DMS79 (cell line): ENCODE results near the gene SMARCB1.

Experiments
- DNase-seq: peaks from one replicate; lab custom pipeline; 2025; lab: John Stamatoyannopoulos, UW

SMARCB1 gene

DNA sequence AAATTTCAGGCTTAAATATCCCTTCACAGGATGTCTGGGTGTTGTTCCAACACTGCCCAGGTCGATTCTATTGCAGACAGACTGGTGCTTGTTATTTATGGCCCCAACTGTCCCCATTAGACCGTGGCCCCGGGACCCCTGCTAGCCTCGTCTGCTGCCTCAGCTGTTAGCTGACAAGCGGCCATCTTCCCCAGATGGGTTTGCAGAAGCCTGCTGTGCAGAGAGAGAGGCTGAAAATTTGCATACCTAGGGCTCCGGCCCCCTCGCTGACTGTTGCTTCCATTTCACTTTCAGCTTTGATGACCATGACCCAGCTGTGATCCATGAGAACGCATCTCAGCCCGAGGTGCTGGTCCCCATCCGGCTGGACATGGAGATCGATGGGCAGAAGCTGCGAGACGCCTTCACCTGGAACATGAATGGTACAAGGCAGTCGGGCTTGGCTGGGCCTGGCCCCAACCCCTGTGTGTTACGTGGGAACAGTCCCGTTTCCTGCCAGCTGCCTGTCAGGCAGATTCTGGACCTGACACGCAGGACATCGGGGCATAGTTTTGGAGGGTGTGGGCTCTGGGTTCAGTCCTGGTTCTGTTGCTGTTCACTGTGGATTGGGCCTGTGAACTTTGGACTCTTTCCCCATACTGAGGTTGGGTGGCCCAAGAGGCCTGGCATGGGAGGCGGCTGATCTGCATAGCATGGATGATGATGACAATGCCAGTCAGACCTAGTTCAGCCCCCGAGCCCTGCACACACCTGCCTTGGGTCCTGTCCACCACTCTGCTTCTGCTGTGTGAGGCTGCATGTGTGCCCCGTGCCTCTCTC is 16.4 kb downstream of the SMARCB1 start:
- no peak for DNase-seq

DNA sequence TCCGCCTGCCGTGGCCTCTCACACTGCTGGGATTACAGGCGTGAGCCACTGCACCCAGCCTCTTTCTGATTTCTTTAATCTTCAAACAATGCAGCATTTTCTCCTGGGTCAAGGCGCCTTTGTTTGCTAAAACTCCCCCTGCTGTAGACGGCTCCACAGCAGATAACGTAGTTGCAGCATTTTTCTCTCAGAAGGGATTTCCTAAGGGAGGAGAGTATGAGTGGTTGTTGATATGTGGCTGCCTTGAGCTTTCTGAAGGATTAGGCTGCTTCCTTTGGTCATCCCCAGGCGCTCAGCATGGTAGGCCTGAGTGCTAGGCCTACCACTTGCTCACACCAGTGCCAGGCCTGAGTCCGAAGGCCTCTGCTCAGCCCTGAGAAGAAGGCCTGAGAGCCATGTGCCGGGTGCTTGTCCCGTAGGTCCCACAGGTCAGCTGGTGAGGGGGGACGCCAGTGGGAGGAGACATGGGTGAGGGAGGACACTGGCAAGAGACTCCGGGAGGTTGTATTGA is 18.1 kb downstream of the SMARCB1 start:
- DNase-seq: no peak

DNA sequence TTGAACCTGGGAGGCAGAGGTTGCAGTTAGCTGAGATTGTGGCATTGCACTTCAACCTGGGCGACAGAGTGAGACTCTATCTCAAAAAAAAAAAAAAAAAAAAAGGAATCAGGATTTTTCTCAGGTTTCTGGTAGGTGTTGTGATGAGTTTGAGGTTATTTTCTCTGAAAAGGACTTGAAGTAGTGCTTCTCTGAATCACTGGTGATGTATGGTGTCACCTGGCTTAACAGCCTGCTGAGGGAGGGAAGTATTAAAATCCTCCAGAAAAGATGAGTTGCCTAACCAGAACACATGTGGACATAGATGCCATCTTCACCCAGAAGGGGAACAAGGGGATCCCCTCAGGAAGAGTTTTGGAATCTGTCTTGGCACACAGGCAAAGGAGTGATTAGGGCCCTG is 20.1 kb downstream of the SMARCB1 start:
- DNase-seq: no peak

DNA sequence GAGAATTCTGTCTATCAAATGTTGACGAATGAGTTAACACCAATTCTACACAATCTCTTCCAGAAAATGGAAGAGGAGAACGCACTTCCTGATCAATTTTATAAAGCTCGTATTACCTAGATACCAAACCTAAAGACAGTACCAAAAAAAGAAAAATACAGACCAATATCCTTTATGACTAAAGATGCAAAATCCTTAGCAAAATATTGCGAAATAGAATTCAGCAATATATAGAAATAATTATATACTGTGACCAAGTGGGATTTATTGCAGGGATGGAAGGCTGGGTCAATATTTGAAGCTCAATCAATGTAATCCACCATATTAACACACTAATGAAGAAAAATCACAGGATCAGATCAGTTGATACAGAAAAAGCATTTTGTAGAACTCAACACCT is 25.6 kb downstream of the SMARCB1 start:
- DNase-seq: no peak

DNA sequence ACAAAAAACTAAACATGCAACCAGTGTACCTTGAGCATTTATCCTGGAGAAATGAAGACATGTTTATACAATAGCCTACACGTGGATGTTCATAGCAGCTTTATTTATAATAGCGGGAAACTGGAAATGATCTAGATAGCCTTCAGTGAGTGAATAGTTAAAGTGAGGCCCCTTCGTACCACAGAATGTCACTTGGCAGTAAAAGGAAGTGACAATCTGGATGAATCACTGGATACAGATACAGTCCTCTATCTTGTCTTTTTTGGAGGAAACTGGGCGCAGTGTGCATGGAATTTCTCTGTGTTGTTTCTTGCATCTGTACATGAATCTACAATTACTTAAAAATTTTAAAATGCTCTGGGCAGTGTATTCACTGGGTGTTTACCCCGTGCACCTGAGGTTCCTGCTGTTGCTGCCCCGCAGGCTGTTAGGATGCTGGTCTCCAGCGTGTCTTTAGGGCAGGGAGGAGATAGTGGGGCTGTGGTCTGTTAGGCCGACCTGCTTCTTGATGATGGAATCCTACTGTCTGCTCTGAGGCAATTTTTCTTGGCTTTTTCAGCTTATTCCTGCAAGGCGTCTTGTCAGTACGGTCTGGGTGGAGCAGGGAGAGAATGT is 28.9 kb downstream of the SMARCB1 start:
- DNase-seq: no peak

DNA sequence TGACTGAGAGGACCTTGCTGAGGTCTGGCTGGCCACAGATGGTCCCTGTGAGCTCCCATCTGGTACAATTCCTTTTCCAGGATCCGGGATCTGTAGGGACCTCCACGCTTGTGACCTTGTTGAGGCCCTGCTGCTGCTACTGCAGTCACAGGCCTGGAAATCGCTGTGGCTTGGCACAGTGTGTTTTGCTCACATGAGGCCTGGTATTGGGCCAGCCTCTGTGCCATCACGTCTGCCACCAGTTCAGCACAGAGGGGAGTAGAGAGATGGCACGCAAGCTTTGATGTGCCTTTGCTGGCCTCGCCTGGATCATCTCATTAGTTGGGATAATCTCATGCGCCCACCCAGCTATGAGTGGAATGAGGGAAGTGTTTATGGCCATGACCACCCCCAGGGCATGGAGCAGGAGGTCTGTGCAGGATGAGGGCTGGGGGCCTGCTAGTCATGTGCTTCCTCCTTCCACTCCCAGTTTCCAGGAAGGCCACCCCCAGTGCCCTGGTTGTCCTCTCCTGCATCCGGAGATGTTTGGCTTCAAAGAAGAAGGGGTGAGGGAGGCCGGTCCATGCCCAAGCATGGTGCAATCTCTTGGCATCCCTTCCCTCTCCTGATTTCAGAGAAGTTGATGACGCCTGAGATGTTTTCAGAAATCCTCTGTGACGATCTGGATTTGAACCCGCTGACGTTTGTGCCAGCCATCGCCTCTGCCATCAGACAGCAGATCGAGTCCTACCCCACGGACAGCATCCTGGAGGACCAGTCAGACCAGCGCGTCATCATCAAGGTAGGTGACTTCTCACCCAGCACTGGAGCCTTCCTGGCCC is 29.6 kb downstream of the SMARCB1 start:
- no peak for DNase-seq

DNA sequence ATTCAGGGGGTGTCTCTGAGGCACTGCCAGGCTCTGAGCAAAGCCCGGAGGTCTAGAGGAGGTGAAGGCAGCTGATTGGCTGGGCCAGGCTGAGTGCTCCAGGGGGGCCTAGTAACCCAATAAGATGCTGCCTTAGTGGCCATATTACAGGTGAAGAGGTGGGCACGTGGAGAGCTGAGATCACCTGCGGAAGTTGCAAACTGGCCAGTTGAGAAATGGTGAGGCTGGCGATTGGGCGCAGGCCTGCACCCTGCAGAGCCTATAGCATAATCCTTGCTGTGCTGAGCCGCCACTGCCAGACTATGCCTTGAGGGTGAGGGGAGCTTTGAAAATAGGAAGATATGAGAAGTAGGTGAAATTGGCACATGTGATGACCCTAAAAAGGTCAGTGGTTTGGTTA is 30.4 kb downstream of the SMARCB1 start:
- DNase-seq: no peak

DNA sequence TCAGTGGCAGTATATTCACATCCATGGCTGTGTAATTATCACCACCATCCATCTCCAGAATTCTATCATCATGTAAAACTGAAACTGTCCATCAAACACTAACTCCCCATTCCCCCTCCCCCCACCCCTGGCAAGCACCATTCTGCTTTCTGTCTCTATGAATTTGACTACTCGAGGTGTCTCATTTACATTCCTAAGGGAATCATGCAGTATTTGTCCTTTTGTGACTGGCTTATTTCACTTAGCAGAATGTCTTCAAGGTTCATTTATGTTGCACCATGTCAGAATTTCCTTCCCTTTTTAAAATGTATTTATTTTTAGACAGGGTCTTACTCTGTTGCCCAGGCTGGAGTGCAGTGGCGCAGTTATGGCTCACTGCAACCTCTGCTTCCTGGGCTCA is 31.8 kb downstream of the SMARCB1 start:
- DNase-seq: no peak

DNA sequence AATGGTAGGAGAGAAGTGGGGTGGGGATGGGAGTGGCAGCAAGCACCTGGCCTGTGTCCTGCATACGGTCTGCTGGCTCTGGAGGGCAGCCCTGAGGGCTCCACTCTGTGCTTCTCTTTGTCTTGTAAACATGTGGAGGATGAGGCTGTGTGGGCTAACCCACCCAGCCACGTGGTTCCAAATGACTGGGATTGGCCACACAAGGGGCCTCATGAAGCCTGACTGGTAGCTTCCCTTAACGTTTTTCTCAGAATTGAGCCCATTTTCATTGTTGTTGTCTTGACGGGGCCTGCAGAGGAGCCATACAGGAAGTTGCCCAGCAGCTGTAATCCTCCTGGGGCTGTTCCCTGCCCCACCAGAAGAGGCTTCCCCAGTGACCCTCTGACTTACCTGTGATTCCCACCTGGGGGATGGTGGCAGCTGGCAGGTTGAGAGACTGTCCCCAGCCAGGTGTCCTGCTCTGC is 34.0 kb downstream of the SMARCB1 start:
- peak; percentile 20 for DNase-seq

DNA sequence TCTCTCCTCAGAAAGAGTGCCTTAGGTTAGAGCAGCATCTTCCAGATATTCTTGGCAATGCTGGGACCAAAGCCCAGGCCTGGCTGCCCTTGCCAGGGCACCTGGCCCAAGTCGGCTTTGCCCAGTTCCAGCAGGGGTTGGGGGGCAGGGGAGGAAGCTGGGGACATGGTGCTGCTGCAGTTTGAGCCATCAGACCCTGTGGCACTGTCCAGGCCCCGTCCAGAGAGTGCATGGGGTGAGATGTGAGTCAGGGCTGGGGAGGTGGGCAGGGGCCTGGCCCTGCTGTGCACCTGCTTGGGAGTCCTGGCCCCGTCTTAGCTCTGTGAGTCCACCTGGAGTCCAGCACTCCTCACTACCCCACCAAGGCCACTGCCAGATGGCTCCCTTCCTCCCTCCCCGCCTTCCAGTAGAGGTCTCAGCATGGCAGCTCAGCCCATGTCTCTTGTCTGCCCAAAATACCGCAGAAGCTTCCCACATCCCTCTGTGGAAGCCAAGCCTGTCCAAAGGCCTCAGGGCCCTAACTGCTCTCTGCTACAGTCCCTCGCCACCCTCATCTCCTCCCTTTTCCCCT is 35.4 kb downstream of the SMARCB1 start:
- DNase-seq: no peak

DNA sequence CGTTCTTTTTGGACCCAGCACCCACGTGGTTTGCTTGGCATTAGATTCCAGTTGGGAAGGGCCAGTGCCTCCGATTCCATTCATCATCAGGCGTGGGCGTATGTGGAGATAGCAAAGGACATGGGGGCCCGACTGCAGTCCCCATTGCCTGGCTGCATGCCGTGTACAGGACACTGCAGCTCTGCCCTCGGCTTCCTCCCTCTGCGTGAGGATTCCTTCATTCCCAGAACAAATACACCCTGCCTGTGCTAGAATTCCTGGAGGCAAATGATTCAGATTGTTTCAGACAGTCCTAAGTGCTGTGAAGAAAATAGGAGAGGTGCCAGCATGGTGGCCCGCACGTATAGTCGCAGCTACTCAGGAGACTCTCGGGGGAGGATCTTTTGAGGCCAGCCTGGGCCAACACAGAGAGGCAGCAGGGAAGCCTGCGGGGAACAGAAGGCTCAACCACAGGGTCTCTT is 36.6 kb downstream of the SMARCB1 start:
- DNase-seq: no peak

DNA sequence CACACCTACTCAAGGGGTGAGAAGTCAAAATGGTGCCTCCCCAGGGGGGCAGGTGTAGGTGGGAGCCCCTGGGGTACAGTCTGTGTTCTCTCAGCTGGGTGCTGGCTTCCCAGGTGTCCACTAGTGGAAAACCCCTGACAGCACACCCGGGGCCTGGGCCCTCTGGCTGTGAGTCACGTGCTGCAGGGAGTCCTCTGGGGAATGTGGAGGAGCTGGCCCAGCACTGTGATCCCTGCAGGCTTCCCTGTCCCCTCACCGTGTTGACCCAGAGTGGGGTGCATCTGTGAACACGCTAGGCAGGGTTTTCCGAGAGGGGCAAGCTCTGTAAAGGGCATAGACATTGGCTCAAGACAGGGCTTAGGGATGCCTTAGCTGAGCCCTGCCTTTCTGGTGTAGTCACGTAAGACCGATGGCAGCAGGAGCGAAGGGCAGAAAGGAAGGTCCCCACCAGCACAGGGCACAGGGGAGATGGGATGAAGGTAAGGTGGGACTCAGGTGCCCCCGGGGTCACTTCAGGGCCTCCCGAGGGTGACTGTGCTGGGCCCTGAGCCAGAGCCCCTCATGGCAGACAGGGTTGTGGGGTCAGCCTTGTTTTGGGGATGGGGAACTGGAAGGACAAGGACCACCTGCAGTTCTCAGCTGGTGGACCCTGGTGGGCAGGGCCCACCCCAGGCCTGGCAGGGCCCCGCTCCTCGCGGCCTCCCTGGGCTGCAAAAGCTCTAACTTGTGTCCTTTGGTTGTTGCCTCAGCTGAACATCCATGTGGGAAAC is 37.9 kb downstream of the SMARCB1 start:
- DNase-seq: no peak

DNA sequence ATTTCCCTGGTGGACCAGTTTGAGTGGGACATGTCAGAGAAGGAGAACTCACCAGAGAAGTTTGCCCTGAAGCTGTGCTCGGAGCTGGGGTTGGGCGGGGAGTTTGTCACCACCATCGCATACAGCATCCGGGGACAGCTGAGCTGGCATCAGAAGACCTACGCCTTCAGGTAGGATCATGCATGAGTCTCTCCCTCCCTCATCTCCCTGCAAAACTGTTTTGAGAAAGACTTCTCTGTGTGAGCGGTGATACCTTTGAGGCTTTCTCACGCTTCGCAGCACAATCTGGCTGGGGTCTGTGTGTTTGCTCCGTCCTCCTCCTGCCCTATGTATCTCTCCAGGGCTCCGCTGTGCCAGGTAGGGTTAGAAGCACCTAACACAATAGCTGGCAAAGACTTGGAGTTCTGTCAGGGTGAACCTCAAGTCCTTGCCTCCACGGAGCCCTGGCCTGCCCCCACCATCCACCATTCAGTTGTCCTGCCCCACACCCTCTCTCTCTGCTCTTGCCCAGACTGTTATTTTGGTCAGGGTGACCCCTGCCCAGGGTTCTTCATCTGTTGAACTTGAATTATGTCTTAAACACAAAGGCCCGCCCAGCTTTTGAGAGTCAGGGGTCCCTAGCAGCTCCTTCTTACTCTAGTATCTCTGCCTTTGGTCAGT is 38.6 kb downstream of the SMARCB1 start:
- no peak for DNase-seq

DNA sequence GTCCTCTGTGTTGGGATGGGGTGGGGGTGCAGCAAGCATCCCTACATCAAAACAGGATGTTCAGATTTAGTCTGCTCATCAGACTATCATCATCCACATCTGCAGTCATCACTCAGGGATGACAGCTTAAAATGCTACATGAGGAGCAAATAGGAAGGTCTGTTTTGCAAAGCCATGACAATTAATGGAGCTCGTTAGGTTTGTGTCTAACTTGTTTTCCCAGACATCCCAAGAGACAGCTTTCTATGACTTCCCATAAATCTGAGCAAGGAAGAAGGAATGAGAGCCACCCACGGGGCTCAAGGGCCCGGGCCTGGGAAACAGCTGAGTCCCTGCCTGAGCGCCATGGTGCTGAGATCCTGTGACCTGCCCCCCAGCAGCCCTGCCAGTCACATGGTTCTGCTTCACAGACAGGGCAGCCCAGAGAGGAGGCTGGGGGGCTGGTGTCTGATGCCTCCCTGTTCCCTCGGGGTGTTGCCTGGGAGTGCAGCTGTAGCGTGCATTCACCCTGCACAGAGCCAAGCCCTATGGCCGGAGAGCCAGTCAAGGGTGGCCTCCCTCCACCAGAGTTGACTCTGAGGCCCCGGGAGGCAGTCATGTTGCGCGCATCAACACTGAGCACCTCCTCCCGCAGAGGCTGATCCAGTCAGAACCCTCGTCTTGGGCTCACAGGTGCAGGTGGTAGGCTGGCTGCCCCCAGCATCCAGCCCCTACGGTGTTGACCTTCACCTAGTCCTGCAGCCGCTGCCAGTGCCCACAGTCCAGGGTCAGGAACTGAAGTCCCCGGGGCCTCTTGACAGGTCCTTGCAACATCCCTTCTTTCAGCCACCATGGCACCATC is 40.0 kb downstream of the SMARCB1 start:
- DNase-seq: peak; percentile 0

DNA sequence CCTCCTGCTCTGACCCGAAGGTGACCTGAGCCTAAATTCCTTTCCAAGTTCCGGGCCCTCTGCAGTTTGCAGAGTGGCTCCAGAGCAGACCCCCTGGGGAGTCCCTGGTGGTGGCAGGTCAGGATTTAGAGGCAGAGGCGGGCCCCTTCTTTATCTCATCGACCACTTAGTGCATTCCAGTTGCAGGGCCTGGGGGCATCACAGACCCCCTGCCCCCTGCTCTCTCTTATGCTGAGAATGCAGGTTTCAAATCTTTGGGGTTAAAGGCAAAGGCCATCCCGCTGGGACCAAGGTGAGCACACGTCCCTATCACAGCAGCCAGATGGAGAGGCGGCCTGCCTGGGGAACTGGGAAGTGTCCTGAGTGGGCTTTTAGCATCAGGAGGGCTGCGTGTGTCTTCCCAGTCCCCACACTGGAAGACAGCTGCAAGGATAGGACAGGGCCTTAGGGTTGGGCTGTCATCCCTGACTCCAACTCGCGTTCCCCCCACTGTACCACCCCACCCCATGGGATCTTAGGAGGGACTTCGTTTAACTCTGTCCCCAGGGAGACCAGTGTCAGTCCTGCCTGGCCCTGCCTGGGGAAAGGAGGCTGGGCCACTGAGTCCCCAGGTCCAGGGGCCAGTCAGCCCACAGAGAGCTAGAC is 40.7 kb downstream of the SMARCB1 start:
- no peak for DNase-seq

DNA sequence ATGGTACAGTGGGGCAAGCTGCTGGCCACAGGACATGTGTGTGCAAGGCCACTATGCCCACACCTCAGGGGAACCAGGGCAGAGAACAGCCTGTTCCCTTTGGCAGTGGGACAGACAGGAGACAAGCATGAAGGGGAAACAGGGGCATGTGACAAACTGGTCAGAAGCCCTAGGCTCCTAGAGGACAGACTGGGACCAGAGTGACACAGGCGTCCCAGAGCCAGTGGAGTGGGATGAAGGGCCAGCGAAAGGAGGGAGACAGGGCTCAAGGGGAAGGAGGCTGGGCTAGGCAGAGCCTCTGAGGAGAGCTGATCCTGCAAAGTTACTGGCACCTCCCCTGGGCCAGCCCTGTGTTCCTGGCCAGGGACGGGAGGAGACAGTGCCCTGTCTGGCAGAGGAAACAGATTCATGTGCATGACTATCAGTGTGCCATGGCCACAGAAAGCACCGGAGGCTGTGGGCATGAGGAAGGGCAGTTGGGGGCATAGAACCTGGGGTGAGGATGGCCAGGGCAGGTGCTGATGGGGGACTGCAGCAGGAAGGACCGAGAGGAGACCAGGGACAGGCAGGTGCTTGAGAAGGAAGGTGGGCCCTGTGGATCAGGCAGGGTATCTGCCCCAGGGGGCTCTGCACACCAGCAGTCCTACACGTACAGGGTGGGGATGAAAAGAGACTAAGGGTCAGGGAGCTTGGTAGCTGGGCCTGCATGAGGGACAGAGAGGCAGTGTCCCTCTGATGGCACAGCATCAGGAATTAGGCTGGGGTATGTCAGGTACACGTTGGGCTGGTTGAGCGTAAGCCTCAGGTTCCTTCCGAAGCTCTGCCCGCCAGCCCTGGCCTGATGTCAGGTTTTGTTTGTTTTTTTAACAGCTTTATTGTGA is 42.3 kb downstream of the SMARCB1 start:
- DNase-seq: no peak

DNA sequence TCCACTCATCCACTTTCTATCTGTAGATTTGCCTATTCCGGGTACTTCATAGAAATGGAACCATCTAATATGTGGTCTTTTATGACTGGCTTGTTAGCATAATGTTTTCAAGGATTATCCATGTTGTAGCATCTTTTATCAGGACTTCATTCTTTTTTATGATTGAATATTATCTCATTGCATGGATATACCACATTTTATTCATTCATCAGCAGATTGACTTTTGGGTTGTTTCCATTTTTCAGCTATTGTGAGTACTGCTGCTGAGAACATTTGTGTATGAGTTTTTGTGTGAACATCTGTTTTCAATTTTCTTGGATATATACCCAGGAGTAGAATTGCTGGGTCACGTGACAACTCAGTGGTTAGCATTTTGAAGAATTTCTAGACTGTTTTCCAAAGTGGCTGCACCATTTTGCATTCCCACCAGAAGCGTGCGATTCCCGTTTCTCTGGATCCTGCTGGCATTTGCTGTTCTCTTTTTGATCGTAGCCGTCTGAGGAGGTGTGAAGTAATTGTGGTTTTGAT is 43.1 kb downstream of the SMARCB1 start:
- DNase-seq: no peak

DNA sequence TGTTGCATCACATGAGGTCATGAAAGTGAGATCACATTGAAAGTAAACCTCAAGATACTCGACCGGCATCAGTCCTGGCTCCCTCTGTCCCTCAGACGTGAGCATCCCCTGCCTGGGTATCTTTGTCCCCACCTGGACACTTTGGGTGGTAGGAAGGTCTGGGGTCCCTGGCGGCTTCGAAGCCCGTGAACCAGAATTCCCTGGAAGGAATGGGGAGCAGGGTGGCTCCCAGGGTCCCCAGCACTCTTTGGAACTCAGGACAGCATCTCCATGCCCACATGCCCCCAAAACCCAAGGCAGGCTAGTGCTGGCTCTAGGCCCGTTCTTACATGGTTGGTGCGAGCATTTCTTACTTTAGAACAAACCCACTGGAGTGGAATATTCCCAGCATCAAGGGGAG is 44.5 kb downstream of the SMARCB1 start:
- no peak for DNase-seq
